SK-N-SH (cell line): Measurements from ENCODE around the gene TEN1. TPM values are rescaled to one million over a fixed set of nuclear protein-coding genes. Genes with fewer than 3 reads are reported as not detected.

Experiments used
- CTCF ChIA-PET: fragments of 300-600, 350-600 bp; formaldehyde crosslinking; extraction: SDS; loops from one replicate; lab custom pipeline; 2021; lab: Yijun Ruan, JAX
- POLR2A ChIA-PET: fragments of 350-600 bp; sonication (Branson Sonifier 250); formaldehyde crosslinking; extraction: SDS; loops from one replicate; lab custom pipeline; 2020; ENCODE audit warnings: antibody characterized with exemption, inconsistent platforms; lab: Yijun Ruan, JAX
- DNase-seq: peaks from one replicate; pipeline ENCODE4 v3.0.0; 2012
- H2AFZ ChIP-seq: fragments of 200-600 bp; sonication (generic); 2 replicates; pipeline ENCODE4 v1.8.1; 2016; ENCODE audit warnings: antibody characterized with exemption, mild to moderate bottlenecking, low read depth
- H3F3A ChIP-seq: fragments of 200-600 bp; sonication (generic); replicated peaks from 2 replicates; pipeline ENCODE3; 2016; ENCODE audit warnings: antibody characterized with exemption, mild to moderate bottlenecking; ENCODE audit not compliant: insufficient read depth
- H3K27ac ChIP-seq, 2 experiments: fragments of 200-500 bp in 1 of 2; fragments of 200-600 bp in 1 of 2; sonication (Bioruptor generic) in 1 of 2; sonication (generic), shearing (Covaris generic) in 1 of 2; 2 replicates each; pipeline versions ENCODE4 v1.5.1 to v1.6.1; 2014 to 2016; ENCODE audit warnings: low read depth in 2 of 2, inconsistent platforms in 1 of 2, low read length in 1 of 2, mild to moderate bottlenecking in 1 of 2, mixed read lengths in 1 of 2
- H3K27me3 ChIP-seq: fragments of 200-600 bp; sonication (generic), shearing (Covaris generic); 2 replicates; pipeline ENCODE4 v1.6.1; 2016; ENCODE audit warnings: mixed run types; ENCODE audit not compliant: insufficient read depth
- H3K36me3 ChIP-seq, 2 experiments: fragments of 200-500 bp in 1 of 2; fragments of 200-600 bp in 1 of 2; sonication (Bioruptor generic) in 1 of 2; sonication (generic) in 1 of 2; replicated peaks in 1 of 2; 2 replicates each; pipeline versions ENCODE3 to v1.5.1; 2014 to 2016; ENCODE audit warnings: low read length in 1 of 2, mild to moderate bottlenecking in 1 of 2; ENCODE audit not compliant: insufficient read depth in 2 of 2, control insufficient read depth in 1 of 2
- H3K4me1 ChIP-seq, 2 experiments: fragments of 200-500 bp in 1 of 2; fragments of 200-600 bp in 1 of 2; sonication (Bioruptor generic) in 1 of 2; sonication (generic), shearing (Covaris generic) in 1 of 2; 2 replicates each; pipeline versions ENCODE4 v1.5.1 to v1.6.1; 2014 to 2016; ENCODE audit warnings: low read depth in 1 of 2, low read length in 1 of 2, mixed run types in 1 of 2; ENCODE audit not compliant: insufficient read depth in 2 of 2, control insufficient read depth in 1 of 2
- H3K4me2 ChIP-seq: fragments of 200-600 bp; sonication (generic), shearing (Covaris generic); 2 replicates; pipeline ENCODE4 v1.6.1; 2017; ENCODE audit warnings: mixed run types
- H3K4me3 ChIP-seq, 2 experiments: fragments of 200-500 bp in 1 of 2; fragments of 200-600 bp in 1 of 2; sonication (Bioruptor generic) in 1 of 2; sonication (generic), shearing (Covaris generic) in 1 of 2; 2 replicates each; pipeline versions ENCODE4 v1.5.1 to v1.8.1; 2014 to 2016; ENCODE audit warnings: low read depth in 2 of 2, inconsistent platforms in 1 of 2, low read length in 1 of 2, mild to moderate bottlenecking in 1 of 2, mixed read lengths in 1 of 2, moderate library complexity in 1 of 2
- H3K79me2 ChIP-seq: fragments of 200-600 bp; sonication (generic); 2 replicates; pipeline ENCODE4 v1.8.1; 2017; ENCODE audit warnings: mild to moderate bottlenecking; ENCODE audit not compliant: insufficient read depth
- H3K9ac ChIP-seq: fragments of 200-600 bp; sonication (generic); 2 replicates; pipeline ENCODE4 v1.6.1; 2017; ENCODE audit warnings: mixed run types
- H3K9me2 ChIP-seq: fragments of 200-600 bp; sonication (generic); 2 replicates; pipeline ENCODE4 v1.6.1; 2017; ENCODE audit warnings: mixed run types
- H3K9me3 ChIP-seq: fragments of 200-600 bp; sonication (generic); 2 replicates; pipeline ENCODE4 v1.6.1; 2017; ENCODE audit warnings: mixed run types, mild to moderate bottlenecking, moderate library complexity
- H4K20me1 ChIP-seq: fragments of 200-600 bp; sonication (generic); 2 replicates; pipeline ENCODE4 v1.6.1; 2017; ENCODE audit warnings: mild to moderate bottlenecking, mixed run types; ENCODE audit not compliant: insufficient read depth
- CHD2 ChIP-seq: fragments of 150-350 bp; IDR thresholded peaks from 2 replicates; pipeline ENCODE4 v1.6.1; 2018; ENCODE audit warnings: low read length; ENCODE audit not compliant: partially characterized antibody
- CTCF ChIP-seq: fragments of 200-600 bp; sonication (generic); IDR thresholded peaks from 2 replicates; pipeline ENCODE4 v1.6.1; 2017; ENCODE audit warnings: antibody characterized with exemption, mild to moderate bottlenecking, moderate library complexity
- EZH2phosphoT487 ChIP-seq: fragments of 200-600 bp; sonication (generic); IDR thresholded peaks from 2 replicates; pipeline ENCODE4 v1.6.1; 2017; ENCODE audit warnings: low read depth, mixed run types, mild to moderate bottlenecking, antibody characterized with exemption, moderate library complexity, borderline replicate concordance
- FOSL2 ChIP-seq: IDR thresholded peaks from 2 replicates; pipeline ENCODE4 v1.4.0; 2012; ENCODE audit warnings: low read depth, mild to moderate bottlenecking, moderate library complexity, borderline replicate concordance
- FOXJ3 ChIP-seq: sonication (generic); formaldehyde crosslinking; IDR thresholded peaks from 2 replicates; pipeline ENCODE4 v1.5.1; 2020; ENCODE audit warnings: mild to moderate bottlenecking, missing genetic modification reagents
- FOXM1 ChIP-seq: IDR thresholded peaks from 2 replicates; pipeline ENCODE4 v1.4.0; 2012; ENCODE audit warnings: low read depth, mild to moderate bottlenecking
- GABPA ChIP-seq: IDR thresholded peaks from 2 replicates; pipeline ENCODE4 v1.4.0; 2012; ENCODE audit warnings: low read depth, mild to moderate bottlenecking
- GATA2 ChIP-seq: sonication (generic); formaldehyde crosslinking; IDR thresholded peaks from 2 replicates; pipeline ENCODE4 v1.5.0; 2020; ENCODE audit warnings: mild to moderate bottlenecking, missing genetic modification reagents
- IRF3 ChIP-seq: fragments of 150-350 bp; IDR thresholded peaks from 2 replicates; pipeline ENCODE4 v1.6.1; 2016; ENCODE audit warnings: mild to moderate bottlenecking, low read depth, low read length
- JUND ChIP-seq: IDR thresholded peaks from 2 replicates; pipeline ENCODE4 v1.4.0; 2012
- MAX ChIP-seq: IDR thresholded peaks from 2 replicates; pipeline ENCODE4 v1.4.0; 2012; ENCODE audit warnings: low read depth
- NFIC ChIP-seq: IDR thresholded peaks from 2 replicates; pipeline ENCODE4 v1.4.0; 2012; ENCODE audit warnings: borderline replicate concordance
- NRF1 ChIP-seq: IDR thresholded peaks from 2 replicates; pipeline ENCODE4 v1.6.1; 2012; ENCODE audit warnings: low read depth, mild to moderate bottlenecking, low read length
- PBX3 ChIP-seq: IDR thresholded peaks from 2 replicates; pipeline ENCODE4; 2012
- SIN3A ChIP-seq: IDR thresholded peaks from 2 replicates; pipeline ENCODE4 v1.6.1; 2012; ENCODE audit warnings: low read depth, mild to moderate bottlenecking, low read length, moderate library complexity, borderline replicate concordance
- TCF12 ChIP-seq: IDR thresholded peaks from 2 replicates; pipeline ENCODE4 v1.4.0; 2012
- TEAD4 ChIP-seq: IDR thresholded peaks from 2 replicates; pipeline ENCODE4 v1.4.0; 2012; ENCODE audit warnings: mild to moderate bottlenecking, borderline replicate concordance; ENCODE audit not compliant: insufficient read depth
- USF2 ChIP-seq: fragments of 150-350 bp; IDR thresholded peaks from 2 replicates; pipeline ENCODE4 v1.6.1; 2017; ENCODE audit warnings: antibody characterized with exemption, low read length, low read depth, borderline replicate concordance
- YY1 ChIP-seq: IDR thresholded peaks from 2 replicates; pipeline ENCODE4 v1.4.0; 2012; ENCODE audit warnings: low read depth, mild to moderate bottlenecking
- WGBS: methylation state at CpG from one replicate; pipeline ENCODE4 v1.1.6; 2017; ENCODE audit warnings: low lambda C conversion rate; 5-methylcytosine and 5-hydroxymethylcytosine counted together
- polyA plus RNA-seq, 3 experiments: library from polyadenylated mRNA; depleted of rRNA; stranded (reverse); fragments of >200 nt; gene quantifications; 2 replicates each; pipeline ENCODE4 v1.2.3, GENCODE V29; 2012

Gene TEN1
- polyA plus RNA-seq, 1 of the 3 experiments (the other 2 are of a cell fraction) = 33.6 TPM

GRCh38 chr17:75981019-75981615 lies 2.1 kb downstream of the TEN1 start:
- no peak overlapping the region for H3K4me2 ChIP-seq
- no peaks in the 10 kb centered on the region for H3K9me2 ChIP-seq
- DNase-seq = no peak
- H3K27ac ChIP-seq = peak overlapping the region in 1 of 2 experiments; percentile 98; a peak in 3 of 4 replicates
- 94% methylated on average over 7 of the region's 7 CpGs for WGBS
- H3K27me3 ChIP-seq = no peaks in the 10 kb centered on the region
- H3F3A ChIP-seq = peaks cover 44% of the 10 kb centered on the region
- H3K79me2 ChIP-seq = peaks cover 48% of the 10 kb centered on the region
- TF ChIP-seq NFIC = no peak
- no peak for TF ChIP-seq GABPA
- TF ChIP-seq JUND = no peak
- no peak for TF ChIP-seq FOXJ3 (CRISPR knock-in tag)
- no peak for TF ChIP-seq SIN3A
- no peak for TF ChIP-seq USF2
- no peak for TF ChIP-seq FOSL2
- no peak for TF ChIP-seq CHD2
- TF ChIP-seq TEAD4 = no peak
- TF ChIP-seq YY1 = no peak
- TF ChIP-seq NRF1 = no peak
- no peak for TF ChIP-seq CTCF
- no peak for TF ChIP-seq IRF3
- no peak for TF ChIP-seq MAX
- no peak for TF ChIP-seq EZH2phosphoT487
- no peak for TF ChIP-seq PBX3
- no peak for TF ChIP-seq TCF12
- TF ChIP-seq GATA2 = no peak
- no peak for TF ChIP-seq FOXM1
- ChIA-PET CTCF (interaction anchor here (1.0 to 1.8 kb wide), 5 partner anchors 13 to 33 kb away, joined by 4 to 13 read pairs (median 5); partner anchors contain the start of gene CDK3), POLR2A (interaction anchor here (0.6 kb wide), 1 partner anchor 308 kb away, joined by 4 read pairs; no protein-coding TSS in a partner anchor)
- no peaks in the 10 kb centered on the region for H4K20me1 ChIP-seq
- no peak overlapping the region for H3K9ac ChIP-seq
- H3K36me3 ChIP-seq = peaks cover 2 to 16% of the 10 kb centered on the region in 2 experiments
- no peak overlapping the region for H2AFZ ChIP-seq
- no peak overlapping the region for H3K4me3 ChIP-seq
- H3K9me3 ChIP-seq = no peaks in the 10 kb centered on the region
- H3K4me1 ChIP-seq = peaks cover 0 to 19% of the 10 kb centered on the region in 2 experiments; a peak in 3 of 4 replicates
